ENCODE results near the gene R3HCC1L.

GRCh38 chr10:98098247-98098646 lies 36.2 kb upstream of the R3HCC1L start:
- TF ChIP-seq, protein P1, sequence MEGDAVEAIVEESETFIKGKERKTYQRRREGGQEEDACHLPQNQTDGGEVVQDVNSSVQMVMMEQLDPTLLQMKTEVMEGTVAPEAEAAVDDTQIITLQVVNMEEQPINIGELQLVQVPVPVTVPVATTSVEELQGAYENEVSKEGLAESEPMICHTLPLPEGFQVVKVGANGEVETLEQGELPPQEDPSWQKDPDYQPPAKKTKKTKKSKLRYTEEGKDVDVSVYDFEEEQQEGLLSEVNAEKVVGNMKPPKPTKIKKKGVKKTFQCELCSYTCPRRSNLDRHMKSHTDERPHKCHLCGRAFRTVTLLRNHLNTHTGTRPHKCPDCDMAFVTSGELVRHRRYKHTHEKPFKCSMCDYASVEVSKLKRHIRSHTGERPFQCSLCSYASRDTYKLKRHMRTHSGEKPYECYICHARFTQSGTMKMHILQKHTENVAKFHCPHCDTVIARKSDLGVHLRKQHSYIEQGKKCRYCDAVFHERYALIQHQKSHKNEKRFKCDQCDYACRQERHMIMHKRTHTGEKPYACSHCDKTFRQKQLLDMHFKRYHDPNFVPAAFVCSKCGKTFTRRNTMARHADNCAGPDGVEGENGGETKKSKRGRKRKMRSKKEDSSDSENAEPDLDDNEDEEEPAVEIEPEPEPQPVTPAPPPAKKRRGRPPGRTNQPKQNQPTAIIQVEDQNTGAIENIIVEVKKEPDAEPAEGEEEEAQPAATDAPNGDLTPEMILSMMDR (conservative IDR thresholded peaks at IDR 0.05; ENCODE audit: low read depth, low read length) = no peak
- TF ChIP-seq POLR2A (IDR thresholded peaks at IDR 0.05; ENCODE audit: low read depth, low read length) (no peak), MAFK (IDR thresholded peaks at IDR 0.05; ENCODE audit: low read depth, low read length) (no peak)
